HG03460 (cell line): ENCODE data around the gene TK1.
"Not testable (repeated sequence)": the region's sequence is repeated elsewhere in the genome, so short reads cannot be mapped to it uniquely, and the experiment has no call there.

Experiments
- ATAC-seq: cut with Tn5 transposase; IDR thresholded peaks from one replicate; pipeline ENCODE4 v1.9.1; 2021; ENCODE audit not compliant: unreplicated experiment

The TK1 gene

DNA sequence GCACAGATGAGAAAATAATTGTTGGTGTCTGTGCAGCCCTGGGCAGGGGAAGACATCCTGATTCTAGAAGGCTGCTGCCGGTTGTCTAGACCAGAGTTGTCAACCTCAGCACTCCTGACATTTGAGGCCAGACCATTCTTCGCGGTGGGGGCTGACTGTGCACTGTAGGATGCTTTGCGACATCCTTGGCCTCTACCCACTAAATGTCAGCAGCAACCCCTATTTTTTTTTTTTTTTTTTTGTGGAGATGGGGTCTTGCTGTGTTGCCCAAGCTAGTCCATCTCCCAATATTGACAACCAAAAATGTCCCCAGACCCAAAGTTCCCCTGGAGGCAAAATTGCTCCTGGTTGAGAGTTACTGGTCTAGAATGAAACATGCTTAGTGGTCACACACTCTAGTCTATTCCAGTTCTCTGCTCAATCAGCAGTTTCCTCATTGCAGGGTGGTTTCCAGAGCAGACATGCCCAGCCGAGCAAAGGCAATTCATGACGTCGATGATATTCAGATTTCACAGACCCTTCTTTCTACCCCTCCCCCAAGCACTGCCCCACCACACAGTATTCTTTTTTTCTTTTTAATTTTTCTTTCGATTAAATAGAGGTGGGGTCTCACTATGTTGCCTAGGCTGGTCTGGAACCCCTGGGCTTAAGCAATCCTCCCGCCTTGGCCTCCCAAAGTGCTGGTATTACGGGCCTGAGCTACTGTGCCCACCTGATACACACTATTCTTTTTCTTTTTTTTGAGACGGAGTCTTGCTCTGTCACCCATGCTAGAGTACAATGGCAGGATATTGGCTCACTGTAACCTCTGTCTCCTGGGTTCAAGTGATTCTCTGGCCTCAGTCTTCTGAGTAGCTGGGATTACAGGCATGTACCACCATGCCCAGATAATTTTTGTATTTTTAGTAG is 31.7 kb downstream of the TK1 start:
- ATAC-seq = peak; percentile 53

DNA sequence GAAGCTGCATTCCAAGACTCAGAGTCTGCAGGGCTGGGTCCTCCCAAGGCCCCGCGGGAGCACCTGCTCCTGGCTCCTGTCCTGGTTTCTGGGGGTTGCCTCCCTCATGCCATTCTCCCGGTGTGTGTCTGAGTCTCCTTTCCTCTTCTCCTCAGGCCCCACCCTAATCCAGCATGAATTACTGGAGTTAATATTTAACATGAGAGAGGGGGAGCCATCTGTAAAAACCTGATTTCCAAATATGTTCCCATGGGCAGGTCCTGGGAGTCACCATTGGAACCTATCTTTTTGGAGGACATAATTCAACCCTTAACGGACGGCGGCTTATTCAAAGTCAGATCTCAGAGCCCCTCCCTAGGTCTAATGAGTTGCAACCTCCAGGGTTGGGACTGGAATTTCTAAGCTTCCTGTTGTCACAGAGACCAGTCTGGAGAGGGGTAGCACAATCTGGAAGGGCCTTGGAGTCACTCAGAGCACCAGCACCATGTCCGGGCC is 35.3 kb downstream of the TK1 start:
- no peak for ATAC-seq

DNA sequence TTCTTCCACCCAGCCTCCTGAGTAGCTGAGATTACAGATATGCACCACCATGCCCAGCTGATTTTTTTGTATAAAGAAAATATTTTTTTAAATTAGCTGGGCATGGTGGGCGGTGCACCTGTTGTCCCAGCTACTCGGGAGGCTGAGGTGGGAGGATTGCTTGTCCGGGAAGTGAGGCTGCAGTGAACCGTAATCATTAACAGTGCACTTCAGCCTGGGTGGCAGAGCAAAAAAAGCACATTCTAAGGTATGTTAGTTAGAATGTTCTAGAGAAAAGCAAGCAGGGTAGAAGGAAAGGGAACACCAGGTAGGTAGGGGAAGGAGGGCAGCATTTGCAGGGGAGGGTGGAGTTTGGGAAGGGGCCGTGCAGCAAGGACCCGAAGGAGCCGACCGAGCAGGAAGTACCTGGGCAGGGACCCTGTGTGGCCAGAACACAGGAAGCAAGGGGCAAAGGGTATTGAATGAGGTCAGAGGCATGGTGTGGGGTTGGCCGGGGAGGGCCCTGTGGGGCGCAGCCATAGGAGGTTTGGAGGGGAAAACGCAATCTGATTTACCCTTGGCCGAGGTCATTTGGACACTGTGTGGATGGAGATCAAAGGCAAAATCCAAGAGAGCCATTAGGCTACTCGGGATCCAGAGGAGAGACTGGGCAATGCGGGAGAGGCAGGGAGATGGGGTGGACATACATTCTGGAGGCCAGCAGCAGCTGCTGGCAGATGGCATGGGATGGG is 38.4 kb downstream of the TK1 start:
- ATAC-seq = no peak

DNA sequence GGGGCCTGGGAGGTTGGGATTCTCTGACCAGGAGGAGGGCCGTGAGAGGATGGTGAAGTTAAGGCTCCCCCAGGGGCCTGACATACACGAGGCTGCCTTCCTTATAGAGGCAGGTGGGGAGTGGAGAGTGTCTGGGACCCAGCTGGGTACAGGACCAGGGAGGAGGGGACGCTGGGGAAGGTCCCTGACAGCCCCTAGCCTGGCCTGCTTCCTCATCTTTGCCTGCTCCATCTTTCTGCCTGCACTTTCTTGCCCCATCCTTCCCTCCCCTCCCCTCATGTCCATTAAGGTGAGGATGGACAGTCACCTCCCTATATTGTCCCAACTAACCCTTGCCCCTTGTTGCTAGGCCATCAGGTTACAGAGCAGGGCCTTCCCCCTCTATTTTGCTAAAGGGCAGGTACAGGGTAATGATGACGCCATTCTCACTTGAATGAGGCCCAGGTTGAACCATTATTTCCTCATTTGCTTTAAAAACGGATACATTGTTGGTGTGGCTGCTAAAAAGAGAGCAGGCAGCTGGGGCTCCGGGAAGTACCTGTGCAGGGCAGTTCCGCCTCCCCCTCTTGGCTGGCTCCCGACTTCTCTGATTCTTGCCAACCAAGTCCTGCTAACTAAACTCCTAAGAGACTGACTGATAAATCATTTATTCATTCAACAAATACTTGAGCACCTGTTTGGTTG is 39.4 kb downstream of the TK1 start:
- ATAC-seq = no peak

DNA sequence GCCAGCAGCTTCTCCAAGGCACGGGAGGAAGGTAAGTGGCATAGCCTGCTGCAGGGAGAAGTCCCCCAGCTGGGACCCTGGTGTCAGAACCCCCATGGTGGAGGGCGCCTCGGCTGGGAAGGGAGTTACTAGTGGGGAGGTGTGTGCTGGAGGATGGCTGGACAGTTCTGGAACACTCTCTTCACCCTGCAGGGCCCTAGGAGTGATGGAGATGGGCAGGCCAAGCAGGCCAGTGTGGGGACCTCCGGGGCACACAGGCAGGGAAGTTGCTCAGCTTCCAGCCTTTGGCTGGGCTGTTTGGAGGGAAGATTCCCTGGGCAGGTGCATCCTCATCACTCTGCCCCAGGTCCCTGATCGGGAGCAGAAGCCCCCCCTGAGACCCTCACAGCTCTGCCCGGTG is 40.0 kb downstream of the TK1 start:
- no peak for ATAC-seq

DNA sequence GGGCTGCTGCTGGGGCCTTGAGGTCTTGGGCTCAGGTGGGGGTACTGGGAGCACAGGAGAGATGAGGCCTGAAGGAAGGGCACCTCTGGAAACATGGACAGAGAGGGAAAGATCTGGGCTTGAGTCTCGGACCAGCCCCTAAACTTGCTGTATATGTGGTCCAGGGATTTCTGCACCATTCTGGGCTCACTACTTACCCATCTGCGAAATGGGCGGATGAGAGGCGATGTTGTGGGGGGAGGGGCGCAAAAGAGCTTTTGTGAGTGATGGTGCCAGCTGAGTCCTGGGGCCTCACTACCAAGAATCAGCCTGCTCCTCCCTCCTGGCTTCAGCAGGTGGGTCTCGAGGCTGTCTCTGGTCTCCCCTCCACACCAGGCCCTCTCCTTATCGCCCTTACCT is 40.4 kb downstream of the TK1 start:
- no peak for ATAC-seq

DNA sequence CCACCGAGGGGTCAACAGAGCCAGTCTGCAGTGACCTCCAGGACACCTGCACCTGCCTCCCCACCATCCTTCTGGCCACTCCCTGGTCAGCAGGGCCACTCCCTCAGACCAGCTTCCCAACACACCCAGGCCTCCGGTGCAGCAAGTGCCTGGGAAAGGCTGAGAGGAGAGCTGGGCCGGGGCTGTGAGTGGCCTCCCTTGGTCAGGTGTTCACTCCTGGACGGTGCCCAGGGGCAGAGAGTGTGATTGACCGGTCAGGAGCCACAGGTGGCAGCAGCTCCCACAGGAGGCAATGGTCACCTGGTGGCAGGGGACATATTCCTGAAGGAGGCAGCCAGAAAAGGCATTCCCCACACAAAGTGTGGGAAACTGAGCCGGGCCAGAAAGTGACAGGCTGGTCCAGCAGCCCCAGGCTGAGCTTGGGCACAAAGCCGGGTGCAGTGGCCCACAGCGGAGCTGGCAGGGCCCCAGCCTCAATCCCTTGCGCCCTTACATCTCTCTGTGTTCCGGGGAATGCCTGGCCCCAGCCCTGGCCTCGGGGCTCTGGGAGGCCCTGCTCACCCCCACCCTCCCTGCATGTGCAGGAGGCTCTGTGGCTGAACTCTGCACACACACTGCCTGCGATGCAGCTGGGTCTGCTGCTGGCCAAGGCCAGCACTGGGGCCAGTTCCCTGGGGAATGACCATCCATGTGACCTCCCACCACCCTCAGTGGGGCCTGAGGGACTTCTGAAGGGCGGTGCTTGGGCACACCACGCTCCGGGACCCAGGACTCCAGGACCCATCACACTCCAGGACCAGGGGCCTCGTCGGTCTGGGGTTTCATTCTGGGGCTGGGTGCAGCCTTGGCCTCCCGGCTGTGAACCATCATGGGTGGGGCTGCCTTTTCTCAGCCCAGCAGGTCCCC is 41.9 kb downstream of the TK1 start:
- ATAC-seq = no peak

DNA sequence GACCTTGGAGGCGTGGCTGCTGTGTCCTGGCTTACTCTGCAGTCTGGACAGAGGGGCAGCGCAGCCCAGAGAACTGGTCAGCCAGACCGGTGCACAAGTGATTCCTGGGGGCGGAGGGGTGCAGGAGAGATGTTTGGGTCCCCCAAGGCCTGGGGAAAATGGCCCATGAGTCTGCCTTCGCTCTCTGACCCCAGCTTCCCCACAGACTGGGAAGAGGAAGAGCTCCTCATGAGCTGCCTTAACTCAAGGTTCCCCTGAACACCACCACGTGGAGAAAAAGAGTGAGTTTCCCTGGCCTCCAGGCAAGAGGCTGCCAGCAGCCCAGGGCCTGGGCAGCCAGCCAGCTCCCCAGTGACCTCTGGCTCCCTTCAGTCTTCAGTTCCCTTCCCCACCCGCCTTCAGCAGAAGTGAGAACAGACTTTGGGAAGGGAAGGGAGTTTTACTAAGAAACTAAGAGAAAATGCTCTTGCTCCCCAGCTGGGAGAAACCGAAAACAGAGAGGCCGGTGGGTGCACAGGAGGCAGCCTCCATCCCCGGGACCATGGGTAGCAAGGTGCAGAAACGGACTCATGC is 42.6 kb downstream of the TK1 start:
- no peak for ATAC-seq

DNA sequence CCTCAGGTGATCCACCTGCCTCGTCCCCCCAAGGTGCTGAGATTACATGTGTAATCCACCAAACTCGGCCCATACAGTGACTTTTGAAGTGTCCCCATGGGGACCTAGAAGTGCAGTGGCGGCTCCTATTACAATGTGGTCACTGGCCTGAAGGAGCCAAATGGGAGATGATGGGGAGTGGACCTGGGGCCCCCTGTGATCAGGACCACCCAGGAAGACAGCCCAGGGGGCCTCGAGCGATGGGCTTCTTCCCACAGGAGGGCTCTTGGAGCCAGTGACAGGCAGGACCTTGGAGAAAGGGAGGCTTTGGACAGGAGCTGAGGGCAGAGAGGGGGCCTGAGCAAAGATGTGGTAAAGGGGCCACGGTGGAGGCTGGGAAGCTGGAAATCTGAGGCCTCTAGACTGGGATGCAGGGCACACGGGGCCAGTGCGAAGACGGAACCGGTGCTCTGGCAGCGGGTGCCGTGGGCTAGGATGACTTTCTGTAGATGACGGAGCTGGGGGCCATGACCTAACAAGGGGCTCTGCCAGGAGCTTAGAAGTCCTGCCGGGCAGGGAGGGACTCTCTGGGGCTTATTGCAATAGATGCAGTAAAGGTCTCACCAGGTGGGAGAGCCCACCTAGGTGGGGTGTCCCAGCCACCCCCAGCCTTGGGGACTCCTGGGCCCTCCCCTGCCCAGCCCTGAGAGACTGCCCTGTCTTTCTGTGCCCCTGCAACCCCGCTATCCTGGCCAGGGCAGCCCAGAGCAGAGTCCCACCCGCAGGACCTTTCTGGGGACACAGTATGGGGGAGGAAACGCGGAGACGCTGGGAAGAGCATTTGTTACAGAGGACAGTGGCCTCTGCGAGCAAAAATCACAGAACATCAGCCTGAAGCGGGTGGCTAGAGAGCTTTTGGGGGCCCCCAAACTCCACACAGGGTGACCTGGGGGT is 43.4 kb downstream of the TK1 start:
- ATAC-seq = no peak

DNA sequence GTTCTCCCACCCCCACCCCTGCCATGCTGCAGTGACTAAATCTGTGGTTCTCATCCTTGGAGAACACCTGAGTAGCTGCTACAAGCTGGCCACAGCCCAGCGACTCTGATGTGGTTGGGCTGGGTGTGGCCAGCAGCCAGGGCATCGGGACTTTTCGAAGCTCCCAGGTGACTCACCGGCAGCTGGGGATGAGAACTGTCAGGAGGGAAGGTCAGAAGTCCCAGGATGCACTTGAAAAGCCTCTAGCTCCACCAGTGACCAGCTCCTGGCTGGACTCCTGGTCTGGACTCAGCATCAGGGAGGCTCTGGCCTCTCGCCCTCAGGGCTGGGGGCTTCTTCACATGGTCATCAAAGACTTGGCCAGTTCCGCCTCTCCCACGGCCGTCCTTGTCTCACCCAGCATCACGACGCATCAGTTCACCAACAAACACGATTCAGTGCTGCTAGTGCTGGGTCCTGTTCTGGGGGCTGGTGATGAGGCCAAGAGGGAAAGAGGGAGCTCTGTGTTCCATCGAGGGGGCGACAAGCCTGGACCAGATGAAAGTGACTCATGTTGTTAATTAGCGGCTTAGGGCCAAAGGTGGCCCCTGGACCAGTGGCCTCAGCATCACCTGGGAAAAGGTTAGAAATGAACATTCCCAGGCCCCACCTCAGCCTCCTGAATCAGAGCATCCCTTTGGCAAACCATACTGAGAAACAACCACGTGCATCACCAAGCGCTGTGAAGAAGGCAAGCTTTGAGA is 44.6 kb downstream of the TK1 start:
- ATAC-seq = no peak

DNA sequence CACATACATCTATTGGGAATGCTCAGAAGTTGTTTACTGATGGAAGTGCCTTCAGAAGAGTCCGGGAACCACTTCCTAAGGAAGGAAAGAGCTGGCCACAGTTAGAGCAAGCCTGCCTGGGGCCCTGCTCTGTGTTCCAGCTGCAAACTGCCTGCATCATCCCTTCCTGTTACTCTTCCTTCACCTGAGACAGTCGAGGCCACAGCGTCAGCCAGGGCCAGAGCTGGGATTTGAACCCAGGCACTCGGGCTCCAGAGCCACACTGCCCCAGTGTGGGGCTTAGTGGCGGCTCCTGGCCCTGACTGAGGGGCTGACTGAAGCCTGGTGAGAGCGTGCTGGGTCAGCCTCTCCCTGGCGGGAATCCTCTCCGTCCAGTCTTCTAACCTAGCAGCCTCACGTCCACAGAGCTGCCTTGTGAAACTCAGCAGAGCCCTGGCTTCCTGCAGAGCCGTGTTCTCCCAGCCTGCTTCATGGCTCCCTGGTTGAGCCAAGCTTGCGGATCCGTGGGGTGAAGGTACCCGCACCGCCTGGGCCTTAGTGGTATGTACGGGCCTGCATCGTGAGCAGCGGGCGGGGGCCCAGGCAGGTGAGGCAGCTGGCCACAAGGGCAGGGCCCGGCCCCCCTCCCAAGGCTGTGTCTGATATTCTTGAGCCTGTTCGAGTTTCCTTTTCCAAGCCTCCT is 45.3 kb downstream of the TK1 start:
- no peak for ATAC-seq

DNA sequence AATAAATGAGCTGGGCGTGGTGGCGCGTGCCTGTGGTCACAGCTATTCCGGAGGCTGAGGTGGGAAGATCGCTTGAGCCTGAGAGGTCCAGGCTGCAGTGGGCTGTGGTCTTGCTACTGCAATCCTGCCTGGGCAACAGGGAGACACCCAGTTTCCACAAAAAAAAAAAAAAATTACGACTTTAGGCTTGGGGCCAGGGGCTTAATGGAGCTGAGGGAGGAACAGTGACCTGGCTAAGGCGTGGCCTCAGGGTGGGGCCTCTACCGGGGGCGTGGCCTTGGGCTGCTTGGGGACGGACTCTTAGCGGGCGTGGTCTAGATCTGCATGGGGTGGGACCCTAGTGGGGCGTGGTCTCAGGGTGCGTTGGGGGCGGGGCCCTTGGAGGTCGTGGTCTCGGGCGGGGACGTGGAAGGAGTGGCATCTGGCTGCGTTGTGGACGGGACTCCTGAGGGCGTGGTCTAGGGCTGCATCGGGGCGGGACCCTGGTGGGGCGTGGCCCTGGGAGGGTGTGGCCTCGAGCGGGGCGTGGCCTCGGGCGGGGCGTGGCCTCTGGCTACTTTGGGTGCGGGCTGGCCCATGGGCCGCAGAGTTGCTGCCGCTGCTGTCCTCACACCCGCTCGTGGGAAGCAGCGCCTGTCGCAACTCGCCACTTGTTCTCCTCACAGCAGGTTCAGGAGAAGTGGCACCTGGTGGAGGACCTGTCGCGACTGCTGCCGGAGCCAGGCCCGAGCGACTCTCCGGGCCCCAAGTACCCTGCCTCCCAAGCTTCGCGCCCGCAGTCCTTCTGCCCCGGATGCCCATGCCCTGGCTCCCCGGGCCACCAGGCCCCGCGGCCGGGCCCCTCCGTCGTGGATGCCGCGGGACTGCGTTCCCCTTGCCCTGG is 46.4 kb downstream of the TK1 start:
- ATAC-seq = peak; percentile 67

DNA sequence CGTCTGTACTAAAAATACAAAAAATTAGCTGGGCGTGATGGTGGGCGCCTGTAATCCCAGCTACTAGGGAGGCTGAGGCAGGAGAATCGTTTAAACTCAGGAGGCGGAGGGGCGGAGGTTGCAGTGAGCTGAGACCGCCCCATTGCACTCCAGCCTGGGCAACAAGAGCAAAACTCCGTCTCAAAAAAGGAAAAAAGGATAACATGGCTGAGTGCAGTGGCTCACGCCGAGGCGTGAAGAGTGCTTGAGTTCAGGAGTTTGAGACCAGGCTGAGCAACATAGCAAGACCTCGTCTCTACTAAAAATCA is 47.0 kb downstream of the TK1 start:
- ATAC-seq = not testable (repeated sequence)

DNA sequence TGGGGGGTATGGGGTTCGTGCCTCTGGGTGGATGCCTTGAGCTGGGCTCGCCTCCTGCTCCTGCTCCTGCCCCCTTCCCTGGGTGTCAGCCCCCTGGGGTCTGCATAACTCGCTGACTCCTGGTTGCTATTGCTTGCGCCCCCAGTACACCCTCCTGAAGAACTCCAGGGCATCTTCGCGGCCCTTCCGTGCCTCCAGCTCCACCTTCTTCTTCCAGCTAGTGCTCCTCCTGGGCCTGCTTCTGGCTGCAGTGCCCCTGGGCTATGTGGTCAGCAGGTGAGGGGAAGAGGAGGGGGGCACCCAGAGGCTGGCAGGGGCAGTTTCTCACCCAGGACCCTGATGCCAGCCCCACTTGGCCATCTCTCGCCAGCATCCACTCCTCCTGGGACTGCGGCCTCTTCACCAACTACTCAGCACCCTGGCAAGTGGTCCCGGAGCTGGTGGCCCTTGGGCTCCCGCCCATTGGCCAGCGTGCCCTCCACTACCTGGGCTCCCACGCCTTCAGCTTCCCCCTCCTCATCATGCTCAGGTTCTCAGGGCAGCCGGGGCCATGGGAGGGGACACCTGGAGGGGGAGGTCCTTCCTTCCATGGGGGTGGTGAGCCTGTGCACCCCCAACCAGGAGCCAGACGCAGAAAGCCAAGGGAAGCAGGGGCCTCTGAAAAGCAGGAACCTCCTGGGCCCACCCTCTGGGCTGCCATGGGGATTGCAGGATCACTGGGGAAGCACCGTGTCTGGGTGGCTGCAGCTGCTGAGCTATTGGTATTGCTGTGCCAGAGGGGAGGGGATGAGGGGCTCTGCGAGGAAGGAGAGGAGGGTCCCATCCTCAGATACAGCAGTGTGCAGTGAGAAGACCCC is 48.4 kb downstream of the TK1 start:
- no peak for ATAC-seq

DNA sequence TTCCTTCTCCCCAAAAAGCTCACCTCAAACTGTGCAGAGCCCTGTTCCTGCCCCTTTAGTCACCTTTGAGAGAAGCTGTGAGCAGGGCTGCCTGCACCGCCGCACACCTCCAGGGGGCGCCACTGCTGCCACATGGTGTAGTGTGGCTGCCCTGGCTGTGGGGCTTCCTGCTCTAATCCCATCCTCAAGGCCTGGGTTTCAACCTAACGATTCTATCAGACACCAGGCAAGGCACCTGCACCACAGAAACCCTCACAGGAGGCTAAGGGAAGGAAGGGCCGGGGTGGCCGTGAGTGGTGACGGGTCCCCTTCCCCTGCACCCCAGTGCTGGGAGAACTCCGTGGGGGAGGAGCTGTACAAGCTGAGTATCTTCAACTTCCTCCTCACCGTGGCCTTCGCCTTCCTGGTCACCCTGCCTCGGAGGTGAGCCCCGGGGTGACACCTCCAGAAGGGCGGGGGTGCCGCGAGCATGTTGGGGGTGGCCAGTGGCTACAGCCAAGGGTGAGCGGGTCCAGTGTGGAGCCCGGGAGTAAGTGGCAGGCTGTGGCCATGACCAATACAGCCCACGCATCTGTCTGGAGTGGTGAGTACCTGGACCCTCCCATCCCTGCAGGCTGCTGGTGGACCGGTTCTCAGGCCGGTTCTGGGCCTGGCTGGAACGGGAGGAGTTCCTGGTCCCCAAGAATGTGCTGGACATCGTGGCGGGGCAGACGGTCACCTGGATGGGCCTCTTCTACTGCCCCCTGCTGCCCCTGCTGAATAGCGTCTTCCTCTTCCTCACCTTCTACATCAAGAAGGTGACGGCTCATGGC is 49.3 kb downstream of the TK1 start:
- ATAC-seq = no peak
